Mammary epithelial cell (primary cell): ENCODE data around the gene LRMDA.

Experiments used
- CTCF ChIP-seq, 2 donors: IDR thresholded peaks in 1 of 2; conservative IDR thresholded peaks in 1 of 2; 2 replicates each; pipeline ENCODE4 v1.5.1; 2011 to 2012; ENCODE audit warnings: inconsistent platforms in 2 of 2, low read length in 2 of 2, mild to moderate bottlenecking in 2 of 2, control low read depth in 1 of 2, low read depth in 1 of 2; ENCODE audit not compliant: insufficient read depth in 1 of 2; ENCODE audit errors: extremely low read depth in 1 of 2
- EZH2 ChIP-seq: IDR thresholded peaks from 2 replicates; pipeline ENCODE4 v1.6.1; 2012; ENCODE audit warnings: low read length, inconsistent platforms, borderline replicate concordance

- TF ChIP-seq CTCF (conservative IDR thresholded peaks at IDR 0.05 in 1 of 2, IDR thresholded peaks at IDR 0.05 in 1 of 2; ENCODE audit: extremely low read depth in 1 of 2, insufficient read depth in 1 of 2, low read depth in 1 of 2, low read length in 2 of 2) (no peak), EZH2 (no peak)
Measured at GRCh38 chr10:76010703-76011102, 579.3 kb downstream of the LRMDA start.
